OCI-LY7 (cell line): ENCODE measurements around the gene PSAP. TPM values are rescaled to one million over a fixed set of nuclear protein-coding genes. Genes with fewer than 3 reads are reported as not detected.

ENCODE experiments used
- BruUV-seq: library from RNA; stranded (reverse); fragments of 400-500 nt; replicated peaks from 2 replicates; lab custom pipeline; 2021; lab: Mats Ljungman, UMichigan
- CTCF ChIA-PET: fragments of 300-600 bp; sonication (Branson Sonifier 250); formaldehyde crosslinking; loops from one replicate; lab custom pipeline; 2022; ENCODE audit warnings: antibody characterized with exemption; ENCODE audit not compliant: unreplicated experiment; lab: Charles Lee
- POLR2A ChIA-PET: fragments of 300-600 bp; sonication (Branson Sonifier 250); formaldehyde crosslinking; loops from one replicate; lab custom pipeline; 2022; ENCODE audit warnings: antibody characterized with exemption; lab: Charles Lee
- DNase-seq: peaks from one replicate; pipeline ENCODE4 v3.0.0-alpha.2; 2015; ENCODE audit warnings: low spot score
- H2AFZ ChIP-seq: fragments of 200-600 bp; sonication (generic), shearing (Covaris generic); 2 replicates; pipeline ENCODE4 v1.6.1; 2014; ENCODE audit warnings: mild to moderate bottlenecking, antibody characterized with exemption, low read length, moderate library complexity
- H3K27ac ChIP-seq: fragments of 200-600 bp; sonication (generic); 2 replicates; pipeline ENCODE4 v1.5.1; 2014; ENCODE audit warnings: mixed run types, low read depth, mild to moderate bottlenecking, moderate library complexity, low read length, inconsistent platforms; ENCODE audit not compliant: poor library complexity, severe bottlenecking
- H3K36me3 ChIP-seq: fragments of 200-600 bp; sonication (generic); 2 replicates; pipeline ENCODE4 v1.6.1; 2014; ENCODE audit warnings: mild to moderate bottlenecking, antibody characterized with exemption, low read length, moderate library complexity, mixed read lengths; ENCODE audit not compliant: insufficient read depth
- H3K4me1 ChIP-seq: fragments of 200-600 bp; sonication (generic); 2 replicates; pipeline ENCODE4 v1.5.1; 2014; ENCODE audit warnings: mild to moderate bottlenecking, low read length; ENCODE audit not compliant: insufficient read depth, poor library complexity, severe bottlenecking
- H3K4me2 ChIP-seq: fragments of 200-600 bp; sonication (generic); 2 replicates; pipeline ENCODE4 v1.6.1; 2014; ENCODE audit warnings: mild to moderate bottlenecking, low read length
- H3K4me3 ChIP-seq: fragments of 200-600 bp; sonication (generic); 2 replicates; pipeline ENCODE4 v1.5.1; 2014; ENCODE audit warnings: mild to moderate bottlenecking, low read depth, low read length; ENCODE audit not compliant: poor library complexity, severe bottlenecking
- H3K79me2 ChIP-seq: fragments of 200-600 bp; sonication (generic); 2 replicates; pipeline ENCODE4 v1.6.1; 2016; ENCODE audit warnings: low read depth, mild to moderate bottlenecking, low read length, moderate library complexity, mixed read lengths; ENCODE audit not compliant: insufficient read depth
- H3K9me2 ChIP-seq: fragments of 200-600 bp; sonication (generic); 2 replicates; pipeline ENCODE4 v1.6.1; 2016; ENCODE audit warnings: mild to moderate bottlenecking, low read length, mixed read lengths; ENCODE audit not compliant: insufficient read depth
- H3K9me3 ChIP-seq: fragments of 200-600 bp; sonication (generic); 2 replicates; pipeline ENCODE4 v1.6.1; 2014; ENCODE audit warnings: mild to moderate bottlenecking, mixed run types, low read length, mixed read lengths
- H4K20me1 ChIP-seq: fragments of 200-600 bp; sonication (generic); 2 replicates; pipeline ENCODE4 v1.6.1; 2014; ENCODE audit warnings: mild to moderate bottlenecking, antibody characterized with exemption, low read length, moderate library complexity, mixed read lengths; ENCODE audit not compliant: insufficient read depth
- EZH2phosphoT487 ChIP-seq: fragments of 200-600 bp; sonication (generic); IDR thresholded peaks from 2 replicates; pipeline ENCODE4 v1.6.1; 2018; ENCODE audit warnings: low read depth, borderline replicate concordance, mild to moderate bottlenecking, mixed run types, antibody characterized with exemption, low read length, moderate library complexity, mixed read lengths
- intact Hi-C: fragments of 100-400 bp; cut with micrococcal nuclease; formaldehyde crosslinking; loops from one replicate; pipeline ENCODE4 v1.10.0; 2022; ENCODE audit not compliant: unreplicated experiment
- total RNA-seq, 2 experiments: library from RNA; depleted of rRNA in 1 of 2; stranded (reverse); fragments of >200 nt in 1 of 2; shearing (Covaris generic) in 1 of 2; gene quantifications; 2 replicates each; pipeline ENCODE4 v1.2.3, GENCODE V29; 2014 to 2022
- TF ChIP-seq, protein P1 (sequence below): fragments of 200-600 bp; sonication (generic); conservative IDR thresholded peaks from 2 replicates; pipeline ENCODE4 v1.5.1; 2014; ENCODE audit warnings: mild to moderate bottlenecking, antibody characterized with exemption, low read length, moderate library complexity, mixed read lengths

The PSAP gene
- total RNA-seq, 2 experiments from 2014 or later = 163 to 200 TPM

DNA sequence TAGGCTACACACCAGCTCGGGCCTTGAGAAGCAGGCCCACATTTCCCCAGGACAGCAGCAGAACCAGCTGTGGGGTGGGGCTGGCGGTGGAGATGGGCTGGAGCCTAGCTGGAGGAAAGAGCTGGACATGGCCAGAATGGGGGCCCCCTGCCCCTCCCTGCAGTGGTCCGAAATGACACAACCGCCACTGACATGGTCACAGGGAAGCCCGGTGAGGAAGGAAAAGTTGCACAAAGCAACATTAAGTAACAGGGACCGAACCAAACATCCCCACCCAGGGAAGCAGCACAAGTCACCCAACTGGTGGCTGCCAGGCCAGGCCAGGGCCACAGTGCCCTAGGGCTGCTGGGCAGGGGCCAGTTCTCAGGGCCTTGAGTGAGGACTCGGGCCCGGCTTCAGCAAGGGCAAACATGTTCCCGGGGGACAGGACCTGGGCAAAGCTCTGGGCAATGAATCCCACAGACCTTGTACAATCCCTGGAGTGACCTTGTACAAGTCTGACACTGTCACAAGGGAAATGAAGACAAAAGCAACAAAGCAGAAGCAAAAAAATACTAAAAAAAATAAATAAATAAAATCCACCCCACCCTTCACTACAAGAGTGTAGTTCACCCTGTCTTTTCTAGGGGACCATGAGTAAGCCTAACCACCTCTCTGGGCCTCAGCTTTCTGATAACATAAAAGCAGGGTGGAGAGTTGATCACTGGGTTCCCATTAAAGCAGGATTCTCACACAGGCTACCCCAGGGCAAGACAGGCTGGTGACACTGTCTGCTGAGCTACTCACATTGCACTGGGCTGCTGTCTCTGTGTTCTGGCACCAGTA is 33.0 kb downstream of the PSAP start:
- ChIA-PET POLR2A (interaction anchor here (0.5 to 0.8 kb wide), 3 partner anchors 16 to 941 kb away, joined by 3 to 6 read pairs (median 4); no protein-coding TSS in a partner anchor), CTCF (interaction anchor here (0.9 kb wide), 1 partner anchor 17 kb away, joined by 3 read pairs; no protein-coding TSS in a partner anchor)
- H3K4me1 ChIP-seq = no peaks in the 10 kb centered on the region
- BruUV-seq = no TSS peak
- H3K4me3 ChIP-seq = no peak overlapping the region
- H3K27ac ChIP-seq = no peak overlapping the region
- no peaks in the 10 kb centered on the region for H4K20me1 ChIP-seq
- no peaks in the 10 kb centered on the region for H3K9me2 ChIP-seq
- TF ChIP-seq, protein P1, sequence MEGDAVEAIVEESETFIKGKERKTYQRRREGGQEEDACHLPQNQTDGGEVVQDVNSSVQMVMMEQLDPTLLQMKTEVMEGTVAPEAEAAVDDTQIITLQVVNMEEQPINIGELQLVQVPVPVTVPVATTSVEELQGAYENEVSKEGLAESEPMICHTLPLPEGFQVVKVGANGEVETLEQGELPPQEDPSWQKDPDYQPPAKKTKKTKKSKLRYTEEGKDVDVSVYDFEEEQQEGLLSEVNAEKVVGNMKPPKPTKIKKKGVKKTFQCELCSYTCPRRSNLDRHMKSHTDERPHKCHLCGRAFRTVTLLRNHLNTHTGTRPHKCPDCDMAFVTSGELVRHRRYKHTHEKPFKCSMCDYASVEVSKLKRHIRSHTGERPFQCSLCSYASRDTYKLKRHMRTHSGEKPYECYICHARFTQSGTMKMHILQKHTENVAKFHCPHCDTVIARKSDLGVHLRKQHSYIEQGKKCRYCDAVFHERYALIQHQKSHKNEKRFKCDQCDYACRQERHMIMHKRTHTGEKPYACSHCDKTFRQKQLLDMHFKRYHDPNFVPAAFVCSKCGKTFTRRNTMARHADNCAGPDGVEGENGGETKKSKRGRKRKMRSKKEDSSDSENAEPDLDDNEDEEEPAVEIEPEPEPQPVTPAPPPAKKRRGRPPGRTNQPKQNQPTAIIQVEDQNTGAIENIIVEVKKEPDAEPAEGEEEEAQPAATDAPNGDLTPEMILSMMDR = no peak
- TF ChIP-seq EZH2phosphoT487 = no peak
- no peaks in the 10 kb centered on the region for H3K79me2 ChIP-seq
- H3K36me3 ChIP-seq = peaks cover 80% of the 10 kb centered on the region
- no peak overlapping the region for H2AFZ ChIP-seq
- H3K4me2 ChIP-seq = no peak overlapping the region
- DNase-seq = no peak
- no peaks in the 10 kb centered on the region for H3K9me3 ChIP-seq
- intact Hi-C loops = no loop called here

- BruUV-seq = TSS peak; percentile 81
- Histone ChIP-seq H3K27ac (no peak overlapping the region), H3K9me2 (no peaks in the 10 kb centered on the region), H3K9me3 (no peaks in the 10 kb centered on the region), H3K4me2 (no peak overlapping the region), H2AFZ (no peak overlapping the region), H3K36me3 (peaks cover 72% of the 10 kb centered on the region), H4K20me1 (no peaks in the 10 kb centered on the region), H3K79me2 (no peaks in the 10 kb centered on the region), H3K4me3 (no peak overlapping the region), H3K4me1 (peaks cover 5% of the 10 kb centered on the region)
- POLR2A ChIA-PET = no interaction called here
- TF ChIP-seq, protein P1 = no peak
- no peak for TF ChIP-seq EZH2phosphoT487
- intact Hi-C loops = no loop called here
- CTCF ChIA-PET = no interaction called here
- DNase-seq = no peak
Measured at GRCh38 chr10:71816936-71817618, 34.0 kb downstream of the PSAP start.
